ENCODE data around the gene TRAF7.
"Not testable (repeated sequence)": the region's sequence is repeated elsewhere in the genome, so short reads cannot be mapped to it uniquely, and the experiment has no call there.

DNA sequence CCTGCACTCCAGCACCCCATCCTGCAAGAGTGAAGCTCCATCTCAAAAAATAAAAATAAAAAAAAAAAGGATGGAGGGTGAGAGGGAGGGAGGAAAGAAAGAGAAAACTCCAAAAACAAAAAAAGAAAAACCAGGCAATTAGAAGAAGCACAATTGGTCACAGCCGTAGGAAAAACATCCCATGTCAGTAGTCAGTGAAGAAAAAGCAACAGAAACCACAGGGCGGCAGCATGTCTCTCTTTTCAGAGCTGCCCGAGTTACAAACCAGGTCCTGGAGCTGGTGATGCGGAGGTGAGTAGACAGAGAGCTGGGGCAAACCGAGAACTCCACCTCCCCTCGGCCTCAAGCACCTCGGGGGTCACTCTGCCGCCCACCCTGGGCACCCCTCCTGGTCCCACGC, 34.3 kb upstream of the TRAF7 start:
- TF ChIP-seq CTCF (IDR thresholded peaks at IDR 0.05; ENCODE audit: insufficient read depth, low read length, poor library complexity, severe bottlenecking); EZH2phosphoT487 (conservative IDR thresholded peaks at IDR 0.05; ENCODE audit: low read length): not testable (repeated sequence)
